NB4 (cell line): ENCODE measurements around the gene TMEFF1.

Experiments used
- CTCF ChIP-seq: IDR thresholded peaks from one replicate; pipeline ENCODE4 v1.5.1; 2012; ENCODE audit warnings: low read depth, low read length
- POLR2A ChIP-seq: IDR thresholded peaks from 2 replicates; pipeline ENCODE4 v1.6.1; 2011; ENCODE audit warnings: mild to moderate bottlenecking; ENCODE audit not compliant: insufficient read length; ENCODE audit errors: extremely low read depth

GRCh38 chr9:100619194-100619593 is 146.2 kb downstream of the TMEFF1 start:
- no peak for TF ChIP-seq CTCF
- TF ChIP-seq POLR2A = no peak
